Parathyroid adenoma (tissue), 2 donors: ENCODE data around the gene FOXF2.
A peak's percentile ranks its signal among the peaks of the same experiment; 100 is the strongest.

Experiments
- H2AFZ ChIP-seq: fragments of 300-600 bp; sonication (generic); one replicate; pipeline ENCODE4 v1.7.0; 2017; ENCODE audit warnings: antibody characterized with exemption, mild to moderate bottlenecking
- H3K27ac ChIP-seq: fragments of 300-600 bp; sonication (generic); one replicate; pipeline ENCODE4 v1.7.0; 2017
- H3K27me3 ChIP-seq: fragments of 300-600 bp; sonication (generic); one replicate; pipeline ENCODE4 v1.7.0; 2017; ENCODE audit warnings: low read length; ENCODE audit not compliant: control insufficient read depth, insufficient read depth
- H3K36me3 ChIP-seq: fragments of 300-600 bp; sonication (generic); one replicate; pipeline ENCODE4 v1.7.0; 2017; ENCODE audit warnings: low read length; ENCODE audit not compliant: control insufficient read depth, insufficient read depth
- H3K4me1 ChIP-seq: fragments of 300-600 bp; sonication (generic); one replicate; pipeline ENCODE4 v1.7.0; 2017; ENCODE audit warnings: control low read depth
- H3K4me2 ChIP-seq: fragments of 300-600 bp; sonication (generic); one replicate; pipeline ENCODE4 v1.7.0; 2017; ENCODE audit warnings: low read length
- H3K4me3 ChIP-seq: fragments of 300-600 bp; sonication (generic); one replicate; pipeline ENCODE4 v1.7.0; 2017; ENCODE audit warnings: low read depth, low read length
- H3K79me2 ChIP-seq: fragments of 300-600 bp; sonication (generic); one replicate; pipeline ENCODE4 v1.7.0; 2017; ENCODE audit warnings: control low read depth
- H3K9ac ChIP-seq: fragments of 300-600 bp; sonication (generic); one replicate; pipeline ENCODE4 v1.7.0; 2017; ENCODE audit warnings: mild to moderate bottlenecking
- H3K9me3 ChIP-seq: fragments of 300-600 bp; sonication (generic); one replicate; pipeline ENCODE4 v1.7.0; 2017; ENCODE audit warnings: low read length; ENCODE audit not compliant: control insufficient read depth
- CTCF ChIP-seq: fragments of 300-600 bp; sonication (generic); IDR thresholded peaks from one replicate; pipeline ENCODE4 v1.7.0; 2017; ENCODE audit warnings: antibody characterized with exemption, mild to moderate bottlenecking
- donor health status: primary hyperparathyroidism.

The FOXF2 gene

GRCh38 chr6:1426416-1426815 is 37.0 kb downstream of the FOXF2 start:
- H3K4me2 ChIP-seq, result no peak overlapping the region
- H3K9ac ChIP-seq, result no peak overlapping the region
- no peak overlapping the region for H3K4me3 ChIP-seq
- no peaks in the 10 kb centered on the region for H3K9me3 ChIP-seq
- TF ChIP-seq CTCF, result no peak
- H2AFZ ChIP-seq, result no peak overlapping the region
- no peaks in the 10 kb centered on the region for H3K36me3 ChIP-seq
- peaks cover 2% of the 10 kb centered on the region for H3K27me3 ChIP-seq
- H3K4me1 ChIP-seq, result no peaks in the 10 kb centered on the region
- H3K79me2 ChIP-seq, result no peaks in the 10 kb centered on the region
- no peak overlapping the region for H3K27ac ChIP-seq

- no peaks in the 10 kb centered on the region for H3K27me3 ChIP-seq
- H3K9me3 ChIP-seq, result no peaks in the 10 kb centered on the region
- H3K79me2 ChIP-seq, result no peaks in the 10 kb centered on the region
- H3K27ac ChIP-seq, result no peak overlapping the region
- no peaks in the 10 kb centered on the region for H3K4me1 ChIP-seq
- no peak overlapping the region for H3K4me2 ChIP-seq
- H3K36me3 ChIP-seq, result no peaks in the 10 kb centered on the region
- TF ChIP-seq CTCF, result no peak
- no peak overlapping the region for H3K9ac ChIP-seq
- no peak overlapping the region for H2AFZ ChIP-seq
- no peak overlapping the region for H3K4me3 ChIP-seq
These were observed 46.4 kb downstream of the FOXF2 start for GRCh38 chr6:1435806-1436205.

- Histone ChIP-seq H3K27me3 (no peaks in the 10 kb centered on the region), H3K9me3 (no peaks in the 10 kb centered on the region), H3K79me2 (no peaks in the 10 kb centered on the region), H3K9ac (no peak overlapping the region), H3K4me2 (no peak overlapping the region), H2AFZ (peak overlapping the region; percentile 48), H3K36me3 (no peaks in the 10 kb centered on the region), H3K4me3 (no peak overlapping the region), H3K27ac (no peak overlapping the region), H3K4me1 (no peaks in the 10 kb centered on the region)
- TF ChIP-seq CTCF, result peak; percentile 54
These were observed 47.2 kb downstream of the FOXF2 start for GRCh38 chr6:1436334-1437306.

- no peak overlapping the region for H3K27ac ChIP-seq
- H2AFZ ChIP-seq, result no peak overlapping the region
- H3K9me3 ChIP-seq, result no peaks in the 10 kb centered on the region
- H3K4me1 ChIP-seq, result no peaks in the 10 kb centered on the region
- H3K9ac ChIP-seq, result no peak overlapping the region
- no peak for TF ChIP-seq CTCF
- H3K27me3 ChIP-seq, result no peaks in the 10 kb centered on the region
- no peaks in the 10 kb centered on the region for H3K36me3 ChIP-seq
- H3K79me2 ChIP-seq, result no peaks in the 10 kb centered on the region
- no peak overlapping the region for H3K4me3 ChIP-seq
- no peak overlapping the region for H3K4me2 ChIP-seq
These were observed 48.4 kb downstream of the FOXF2 start for GRCh38 chr6:1437553-1438406.
